ENCODE measurements around the gene RASIP1.
"Not testable (repeated sequence)": the region's sequence is repeated elsewhere in the genome, so short reads cannot be mapped to it uniquely, and the experiment has no call there.

The RASIP1 gene, protein sequence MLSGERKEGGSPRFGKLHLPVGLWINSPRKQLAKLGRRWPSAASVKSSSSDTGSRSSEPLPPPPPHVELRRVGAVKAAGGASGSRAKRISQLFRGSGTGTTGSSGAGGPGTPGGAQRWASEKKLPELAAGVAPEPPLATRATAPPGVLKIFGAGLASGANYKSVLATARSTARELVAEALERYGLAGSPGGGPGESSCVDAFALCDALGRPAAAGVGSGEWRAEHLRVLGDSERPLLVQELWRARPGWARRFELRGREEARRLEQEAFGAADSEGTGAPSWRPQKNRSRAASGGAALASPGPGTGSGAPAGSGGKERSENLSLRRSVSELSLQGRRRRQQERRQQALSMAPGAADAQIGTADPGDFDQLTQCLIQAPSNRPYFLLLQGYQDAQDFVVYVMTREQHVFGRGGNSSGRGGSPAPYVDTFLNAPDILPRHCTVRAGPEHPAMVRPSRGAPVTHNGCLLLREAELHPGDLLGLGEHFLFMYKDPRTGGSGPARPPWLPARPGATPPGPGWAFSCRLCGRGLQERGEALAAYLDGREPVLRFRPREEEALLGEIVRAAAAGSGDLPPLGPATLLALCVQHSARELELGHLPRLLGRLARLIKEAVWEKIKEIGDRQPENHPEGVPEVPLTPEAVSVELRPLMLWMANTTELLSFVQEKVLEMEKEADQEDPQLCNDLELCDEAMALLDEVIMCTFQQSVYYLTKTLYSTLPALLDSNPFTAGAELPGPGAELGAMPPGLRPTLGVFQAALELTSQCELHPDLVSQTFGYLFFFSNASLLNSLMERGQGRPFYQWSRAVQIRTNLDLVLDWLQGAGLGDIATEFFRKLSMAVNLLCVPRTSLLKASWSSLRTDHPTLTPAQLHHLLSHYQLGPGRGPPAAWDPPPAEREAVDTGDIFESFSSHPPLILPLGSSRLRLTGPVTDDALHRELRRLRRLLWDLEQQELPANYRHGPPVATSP

DNA sequence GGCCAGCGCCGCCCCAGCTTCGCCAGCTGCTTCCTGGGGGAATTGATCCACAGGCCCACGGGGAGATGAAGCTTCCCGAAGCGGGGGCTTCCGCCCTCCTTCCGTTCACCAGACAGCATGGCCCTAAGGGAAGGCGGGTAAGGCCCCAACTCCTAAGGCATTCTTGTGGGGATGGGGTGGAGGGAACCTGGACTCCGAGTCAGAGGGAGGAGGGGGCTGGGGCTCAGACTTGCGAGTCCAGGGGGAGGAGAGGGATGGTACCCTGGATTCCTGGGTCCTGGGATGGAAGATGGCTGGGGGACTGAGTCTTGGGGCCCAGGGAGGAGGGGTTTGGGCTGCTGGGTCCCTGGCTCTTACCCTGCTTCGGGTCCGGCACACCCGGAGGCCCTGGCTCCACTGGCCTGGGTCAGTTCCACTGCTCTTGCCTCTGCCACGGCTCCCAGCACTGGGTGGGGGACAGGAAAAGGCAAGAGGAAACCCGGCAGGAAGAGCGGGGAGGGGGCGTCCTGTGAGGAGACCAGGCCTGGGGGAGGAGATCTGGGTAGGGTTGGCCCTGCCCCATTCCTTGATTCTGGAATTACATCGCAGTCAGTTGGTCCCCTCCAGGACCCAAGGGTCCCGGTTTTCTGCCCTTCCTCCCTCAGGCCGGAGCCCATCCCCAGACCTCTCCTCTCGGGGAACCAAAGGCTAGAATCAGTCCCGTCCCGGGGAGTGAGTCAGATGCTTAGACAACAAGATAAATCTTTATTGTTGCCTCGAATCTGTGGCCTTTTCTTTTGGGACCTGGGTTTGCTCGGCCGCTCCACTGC is at the start of gene RASIP1:
TSS of gene RASIP1 (minus strand) at position 447 of the 809 bp plus-strand sequence. CDS start at position 119, 328 bp downstream.
- DNase-seq = no peak

DNA sequence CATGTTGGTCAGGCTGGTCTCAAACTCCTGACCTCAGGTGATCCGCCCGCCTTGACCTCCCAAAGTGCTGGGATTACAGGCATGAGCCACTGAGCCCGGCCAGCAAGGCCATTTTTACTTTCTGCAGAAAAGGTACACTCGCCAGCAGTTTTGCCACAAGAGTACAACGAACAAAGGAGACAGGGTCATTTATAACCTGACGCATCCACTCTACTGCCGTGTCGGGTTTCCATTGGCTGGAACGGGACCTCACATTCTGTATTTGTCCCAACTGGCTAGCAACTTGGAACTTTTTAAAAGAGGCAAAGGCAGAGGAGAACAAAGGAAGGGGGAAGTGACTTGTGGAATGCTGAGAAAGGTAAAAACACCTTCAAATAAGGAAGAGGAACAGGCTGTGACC is 46.9 kb upstream of the RASIP1 start:
- DNase-seq = not testable (repeated sequence)

DNA sequence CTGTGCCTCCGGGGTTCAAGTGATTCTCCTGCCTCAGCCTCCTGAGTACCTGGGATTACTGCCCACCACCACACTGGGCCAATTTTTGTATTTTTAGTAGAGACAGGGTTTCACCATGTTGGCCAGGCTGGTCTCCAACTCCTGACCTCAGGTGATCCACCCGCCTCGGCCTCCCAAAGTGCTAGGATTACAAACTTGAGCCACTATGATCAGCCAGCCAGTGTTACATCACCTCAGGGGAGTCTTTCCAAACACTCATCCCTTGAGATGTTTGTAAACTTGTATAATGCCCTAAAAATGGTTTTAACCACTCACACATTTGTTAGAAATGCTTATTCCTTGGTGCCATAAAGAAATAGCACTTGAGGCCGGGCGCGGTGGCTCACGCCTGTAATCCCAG is 46.0 kb upstream of the RASIP1 start:
- not testable (repeated sequence) for DNase-seq

DNA sequence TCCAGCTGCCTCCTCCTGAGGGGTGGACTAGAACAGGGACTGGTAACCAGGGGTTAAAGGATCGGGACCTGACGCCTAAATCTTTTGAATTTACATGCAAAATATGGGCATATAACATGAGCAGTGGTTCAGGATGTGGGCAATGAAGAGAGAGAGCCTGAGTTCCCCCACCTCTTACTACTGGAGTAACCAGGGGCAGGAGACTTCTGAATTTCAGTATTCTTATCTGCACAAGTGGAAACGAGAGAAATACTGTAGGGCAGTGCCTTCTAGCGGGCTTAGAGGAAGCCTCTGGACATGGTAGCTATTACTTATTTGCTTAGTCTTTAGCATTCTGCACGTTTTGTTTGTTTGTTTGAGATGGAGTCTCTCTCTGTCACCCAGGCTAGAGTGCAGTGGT is 44.1 kb upstream of the RASIP1 start:
- no peak for DNase-seq

DNA sequence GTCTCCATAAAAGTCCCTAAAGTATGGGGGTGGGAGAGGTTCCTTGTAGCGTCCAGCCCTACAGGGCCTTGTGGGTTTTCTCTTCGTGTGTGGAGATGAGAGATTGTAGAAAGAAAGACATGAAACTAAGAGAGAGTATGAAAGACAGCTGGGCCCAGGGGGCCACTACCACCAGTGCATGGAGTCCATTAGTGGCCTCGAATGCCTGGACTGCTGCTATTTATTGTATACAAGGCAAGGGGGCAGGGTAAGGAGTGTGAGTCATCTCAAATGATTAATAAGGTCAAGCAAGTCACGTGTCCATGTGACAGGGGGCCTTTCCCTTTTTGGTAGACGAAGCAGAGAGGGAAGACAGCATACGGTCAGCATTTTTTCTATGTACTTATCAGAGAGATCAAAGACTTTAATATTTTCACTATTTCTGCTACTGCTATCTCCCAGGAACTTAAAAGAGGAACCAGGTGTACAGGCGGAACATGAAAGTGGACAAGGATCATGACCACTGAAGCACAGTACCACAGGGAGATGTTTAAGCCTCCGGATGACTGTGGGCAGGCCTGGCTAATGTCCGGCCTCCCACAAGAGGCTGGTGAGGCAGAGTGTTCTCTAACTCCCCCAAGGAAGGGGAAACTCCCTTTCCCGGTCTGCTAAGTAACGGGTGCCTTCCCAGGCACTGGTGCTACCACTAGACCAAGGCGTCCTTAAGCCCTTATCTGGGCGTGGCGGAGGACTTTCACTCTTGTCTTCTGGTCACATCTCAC is 40.4 kb upstream of the RASIP1 start:
- DNase-seq = no peak

DNA sequence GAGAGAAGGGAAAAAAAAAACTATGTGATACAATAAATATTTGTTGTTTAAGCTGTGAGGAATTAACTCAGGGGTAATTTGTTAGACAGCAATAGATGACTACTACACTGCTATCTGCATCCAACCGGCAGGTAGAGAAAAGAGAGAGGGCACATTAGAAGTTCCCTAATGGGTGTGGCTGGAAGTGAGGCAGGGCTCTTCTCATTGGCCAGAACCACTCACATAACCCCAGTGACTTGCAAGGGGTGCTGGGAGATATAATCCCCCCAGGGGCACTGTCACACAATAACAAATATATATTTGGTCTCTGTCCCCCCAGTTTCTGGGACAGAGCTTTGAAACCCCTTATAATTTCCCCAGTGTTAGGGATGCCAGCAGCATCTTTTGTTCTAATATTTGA is 39.2 kb upstream of the RASIP1 start:
- no peak for DNase-seq

DNA sequence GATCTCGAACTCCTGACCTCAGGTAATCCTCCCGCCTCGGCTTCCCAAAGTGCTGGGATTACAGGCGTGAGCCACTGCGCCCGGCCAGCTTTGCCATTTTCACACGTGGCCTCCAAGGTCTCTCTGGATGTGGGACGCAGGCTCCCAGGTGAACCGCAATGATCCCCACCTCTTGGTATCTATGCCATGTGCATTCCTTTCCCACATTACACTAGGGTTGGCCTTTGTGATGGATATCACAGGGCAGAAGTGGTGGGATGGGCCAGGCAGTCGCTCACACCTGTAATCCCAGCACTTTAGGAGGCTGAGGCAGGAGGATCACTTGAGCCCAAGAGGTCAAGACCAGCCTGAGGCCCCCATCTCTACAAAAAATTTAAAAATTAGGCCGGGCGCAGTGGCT is 37.3 kb upstream of the RASIP1 start:
- no peak for DNase-seq

DNA sequence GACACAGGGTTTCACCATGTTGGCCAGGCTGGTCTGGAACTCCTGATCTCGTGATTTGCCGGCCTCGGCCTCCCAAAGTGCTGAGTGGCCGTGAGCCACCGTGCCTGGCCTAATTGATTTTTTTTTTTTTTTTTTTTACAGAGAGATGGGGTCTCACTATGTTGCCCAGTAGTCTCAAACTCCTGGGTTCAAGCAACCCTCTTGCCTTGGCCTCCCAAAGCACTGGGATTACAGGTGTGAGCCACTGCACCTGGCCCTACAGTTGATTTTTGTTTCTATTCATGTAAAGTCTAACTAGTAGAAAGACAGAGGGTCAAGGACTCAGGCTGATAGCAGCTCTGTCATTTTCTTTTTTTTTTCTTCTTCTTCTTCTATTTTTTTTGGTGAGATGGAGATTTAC is 36.7 kb upstream of the RASIP1 start:
- DNase-seq = no peak

DNA sequence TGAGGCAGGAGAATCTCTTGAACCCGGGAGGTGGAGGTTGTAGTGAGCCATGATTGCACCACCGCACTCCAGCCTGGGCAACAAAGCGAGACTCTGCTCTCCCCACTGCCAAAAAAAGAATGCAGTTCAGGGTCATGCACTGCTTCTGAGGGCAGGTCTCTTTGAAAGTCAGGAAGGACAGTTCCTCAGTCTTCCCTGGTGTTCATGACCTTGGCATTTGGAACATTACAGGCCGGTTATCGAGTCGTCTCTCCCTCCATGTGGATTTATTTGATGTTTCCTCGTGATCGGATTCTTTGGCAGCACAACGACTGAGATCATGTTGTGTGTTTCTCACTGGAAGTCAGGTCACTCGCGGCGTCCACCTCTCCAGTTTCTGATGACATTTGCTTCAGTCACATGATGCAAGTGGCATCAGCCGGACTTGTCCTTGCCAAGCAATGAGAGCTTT is 32.1 kb upstream of the RASIP1 start:
- DNase-seq = no peak

DNA sequence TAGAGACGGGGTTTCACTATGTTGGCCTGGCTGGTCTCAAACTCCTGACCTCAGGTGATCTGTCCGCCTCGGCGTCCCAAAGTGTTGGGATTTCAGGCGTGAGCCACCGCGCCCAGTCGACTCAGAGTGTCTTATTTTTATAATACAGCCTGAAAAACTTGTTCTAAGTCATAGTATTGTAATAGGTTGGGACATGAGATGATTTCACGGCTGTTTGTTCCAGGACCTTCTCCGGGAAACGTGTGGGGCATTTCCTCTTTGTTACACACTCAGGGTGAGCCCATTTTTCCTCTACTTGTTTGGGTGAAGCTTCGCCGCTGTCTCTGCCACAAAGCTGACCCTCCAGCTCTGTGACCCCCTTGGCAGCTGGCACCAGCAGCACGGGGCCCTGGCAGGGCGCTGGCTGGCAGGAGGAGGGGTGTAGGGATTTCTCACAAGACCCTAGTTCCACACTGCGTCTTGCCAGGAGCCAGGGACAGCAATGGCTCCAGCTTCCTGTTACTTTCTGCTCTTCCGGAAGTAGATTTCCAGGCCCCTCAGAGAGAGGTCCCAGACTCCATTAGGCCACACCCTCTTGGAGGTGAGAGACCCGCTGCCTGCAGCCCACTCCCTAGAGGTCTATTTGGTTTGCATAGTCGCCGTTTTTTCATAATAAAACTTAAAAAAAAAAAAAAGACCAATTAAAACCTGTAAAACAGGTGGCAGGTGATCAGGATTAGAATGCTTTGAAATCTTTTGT is 30.5 kb upstream of the RASIP1 start:
- no peak for DNase-seq

DNA sequence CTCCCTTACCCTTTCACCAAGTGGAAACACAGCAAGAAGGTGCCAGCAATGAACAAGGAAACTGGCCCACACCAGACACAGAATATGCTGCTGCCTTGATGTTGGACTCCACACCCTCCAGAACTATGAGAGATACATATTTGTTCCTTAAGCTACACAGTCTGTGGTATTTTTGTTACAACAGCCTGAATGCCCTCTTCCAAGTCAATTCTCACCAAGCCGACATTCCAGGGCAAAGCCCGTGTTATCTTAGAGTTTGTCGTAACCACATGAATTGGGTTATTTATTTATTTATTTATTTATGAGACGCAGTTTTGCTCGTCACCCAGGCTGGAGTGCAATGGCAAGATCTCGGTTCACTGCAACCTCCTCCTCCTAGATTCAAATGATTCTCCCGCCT is 29.9 kb upstream of the RASIP1 start:
- no peak for DNase-seq

DNA sequence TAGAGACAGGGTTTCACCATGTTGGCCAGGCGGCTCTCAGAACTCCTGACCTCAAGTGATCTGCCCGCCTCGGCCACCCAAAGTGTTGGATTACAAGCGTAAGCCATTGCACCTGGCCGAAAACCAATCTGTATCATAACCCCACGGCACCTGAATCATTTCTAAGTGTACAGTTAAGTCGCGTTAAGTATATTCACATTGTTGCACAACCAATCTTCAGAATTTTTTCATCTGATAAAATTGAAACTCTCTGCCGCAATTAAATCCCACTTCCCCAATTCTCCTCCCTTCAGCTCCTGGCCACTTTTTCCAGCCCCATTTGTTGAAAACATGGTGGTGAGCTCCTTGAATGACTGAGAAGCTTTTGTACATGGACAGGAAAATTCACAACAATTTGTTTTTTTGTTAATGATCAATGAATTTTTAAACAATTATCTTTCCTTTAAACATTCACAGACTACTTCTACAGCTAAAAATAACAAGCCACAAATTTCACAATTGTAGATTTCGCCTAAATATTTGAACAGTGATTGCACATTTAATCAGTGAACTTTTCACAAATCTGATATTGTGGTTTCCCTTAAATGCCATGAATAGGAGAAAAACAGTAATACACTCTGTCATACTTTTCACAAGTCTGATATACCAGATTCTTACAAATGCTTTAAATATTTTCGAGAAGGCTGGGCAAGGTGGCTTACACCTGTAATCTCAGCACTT is 28.7 kb upstream of the RASIP1 start:
- no peak for DNase-seq

DNA sequence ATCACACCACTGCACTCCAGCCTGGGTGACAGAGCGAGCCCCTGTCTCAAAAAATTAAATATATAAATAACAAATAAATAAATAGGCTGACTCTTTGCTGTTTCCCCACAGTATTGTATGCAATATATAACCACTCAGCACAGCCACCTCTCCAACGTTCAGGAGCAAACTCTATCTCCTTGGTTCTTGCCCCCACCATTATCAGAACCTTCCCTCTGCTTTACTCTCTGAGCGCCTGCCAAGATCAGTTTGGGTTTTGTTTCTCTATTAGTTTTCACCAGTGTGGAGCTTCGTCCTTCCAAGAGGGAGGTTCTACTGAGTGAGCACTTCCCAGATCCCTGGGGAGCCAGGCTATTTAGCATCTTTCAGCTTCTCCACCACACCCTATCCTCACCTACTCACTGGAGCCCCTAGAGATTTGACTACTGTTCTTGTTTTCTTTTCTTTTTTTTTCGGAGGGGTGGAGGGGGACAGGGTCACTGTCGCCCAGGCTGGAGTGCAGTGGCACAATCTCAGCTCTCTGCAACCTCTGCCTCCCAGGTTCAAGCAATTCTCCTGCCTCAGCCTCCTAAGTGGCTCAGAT is 27.9 kb upstream of the RASIP1 start:
- DNase-seq = not testable (repeated sequence)

DNA sequence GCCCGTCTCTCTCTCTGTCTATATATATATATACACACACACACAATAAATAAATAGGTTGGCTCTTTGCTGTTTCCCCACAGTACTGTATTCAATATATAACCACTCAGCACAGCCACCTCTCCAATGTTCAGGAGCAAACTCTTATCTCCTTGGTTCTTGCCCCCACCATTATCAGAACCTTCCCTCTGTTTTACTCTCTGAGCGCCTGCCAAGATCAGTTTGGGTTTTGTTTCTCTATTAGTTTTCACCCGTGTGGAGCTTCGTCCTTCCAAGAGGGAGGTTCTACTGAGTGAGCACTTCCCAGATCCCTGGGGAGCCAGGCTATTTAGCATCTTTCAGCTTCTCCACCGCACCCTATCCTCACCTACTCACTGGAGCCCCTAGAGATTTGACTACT is 25.4 kb upstream of the RASIP1 start:
- not testable (repeated sequence) for DNase-seq

DNA sequence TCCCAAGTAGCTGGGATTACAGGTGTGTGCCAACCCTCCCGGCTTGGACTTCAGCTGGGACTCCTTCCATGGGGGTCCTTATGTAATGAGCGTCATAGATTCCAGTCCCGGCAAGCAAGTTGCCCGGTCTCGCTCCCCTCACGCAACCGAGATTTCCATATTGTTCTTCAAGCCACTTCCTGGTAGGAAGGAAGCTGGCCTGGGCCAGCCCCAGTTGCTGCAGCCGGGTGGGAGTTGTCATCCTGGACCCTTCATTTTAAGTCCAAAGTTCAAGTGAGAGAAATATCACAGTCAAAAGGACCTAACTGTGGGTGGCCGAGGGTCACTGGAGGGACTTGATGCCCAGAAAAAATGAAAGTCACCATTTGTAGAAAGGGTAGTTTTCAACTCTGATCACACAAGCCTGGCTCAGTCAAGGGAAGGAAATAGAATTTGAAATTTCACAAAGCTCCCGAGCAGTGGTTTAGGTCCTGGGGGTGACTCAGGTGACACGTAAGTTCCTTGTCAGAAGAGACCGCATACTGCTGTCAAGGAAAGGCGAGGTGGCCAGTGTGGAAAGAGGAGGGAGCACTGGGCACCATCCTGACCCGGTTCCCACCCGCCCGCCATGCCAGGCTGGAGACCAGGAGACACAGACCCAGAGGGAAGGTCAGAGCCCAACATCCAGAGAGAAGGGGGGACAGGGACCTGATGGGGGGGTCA is 20.2 kb upstream of the RASIP1 start:
- no peak for DNase-seq

DNA sequence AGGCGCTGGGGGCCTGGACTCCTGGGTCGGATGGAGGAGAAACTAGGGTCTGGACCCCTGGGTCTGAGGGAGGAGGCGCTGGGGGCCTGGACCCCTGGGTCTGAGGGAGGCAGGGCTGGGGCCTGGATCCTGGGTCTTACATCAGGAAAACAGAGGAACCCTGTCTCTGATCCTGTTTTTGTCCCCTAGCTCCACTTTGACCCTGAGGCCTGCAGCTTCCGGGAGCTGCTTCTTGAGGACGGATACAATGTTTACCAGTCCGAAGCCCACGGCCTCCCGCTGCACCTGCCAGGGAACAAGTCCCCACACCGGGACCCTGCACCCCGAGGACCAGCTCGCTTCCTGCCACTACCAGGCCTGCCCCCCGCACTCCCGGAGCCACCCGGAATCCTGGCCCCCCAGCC is 17.3 kb upstream of the RASIP1 start:
- no peak for DNase-seq

DNA sequence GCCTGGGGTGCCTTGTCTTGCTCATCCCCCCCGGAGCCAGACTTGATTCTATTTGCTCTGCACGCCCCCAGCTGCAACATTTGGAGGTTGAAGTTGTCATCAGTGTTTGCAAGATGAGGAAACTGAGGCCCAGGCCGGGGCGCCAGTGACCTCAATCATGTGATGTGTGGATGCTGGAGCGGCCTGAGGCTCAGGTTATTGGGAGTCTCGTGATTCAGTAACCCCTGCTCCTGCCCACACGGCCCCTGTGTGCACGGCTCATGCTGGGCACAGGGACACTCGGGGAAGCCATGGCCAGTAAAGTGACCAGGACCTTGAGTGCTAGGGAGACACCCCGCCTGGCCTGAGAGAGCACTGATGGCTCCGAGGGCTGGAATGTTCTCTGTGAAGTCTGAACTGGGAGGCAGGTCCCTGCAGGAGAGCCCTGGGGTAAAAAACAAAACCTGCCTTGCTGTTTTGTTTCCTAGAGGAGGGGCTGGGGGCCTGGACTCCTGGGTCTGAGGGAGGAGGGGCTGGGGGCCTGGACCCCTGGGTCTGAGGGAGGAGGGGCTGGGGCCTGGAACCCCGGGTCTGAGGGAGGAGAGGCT is 16.8 kb upstream of the RASIP1 start:
- no peak for DNase-seq

DNA sequence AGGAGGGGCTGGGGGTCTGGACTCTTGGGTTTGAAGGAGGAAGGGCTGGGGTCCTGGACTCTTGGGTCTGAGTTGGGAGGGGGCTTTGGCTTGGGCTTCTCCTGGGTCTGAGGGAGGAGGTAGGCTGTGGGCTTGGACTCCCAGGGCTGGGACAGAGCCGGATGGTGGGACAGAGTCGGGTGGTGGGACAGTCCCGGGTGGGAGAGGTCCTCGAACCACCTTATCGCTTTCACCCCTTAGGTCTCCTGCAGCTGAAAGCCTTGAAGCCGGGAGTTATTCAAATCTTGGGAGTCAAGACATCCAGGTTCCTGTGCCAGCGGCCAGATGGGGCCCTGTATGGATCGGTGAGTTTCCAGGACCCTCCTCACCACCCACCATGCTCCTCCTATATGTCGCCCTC is 16.3 kb upstream of the RASIP1 start:
- DNase-seq = no peak

DNA sequence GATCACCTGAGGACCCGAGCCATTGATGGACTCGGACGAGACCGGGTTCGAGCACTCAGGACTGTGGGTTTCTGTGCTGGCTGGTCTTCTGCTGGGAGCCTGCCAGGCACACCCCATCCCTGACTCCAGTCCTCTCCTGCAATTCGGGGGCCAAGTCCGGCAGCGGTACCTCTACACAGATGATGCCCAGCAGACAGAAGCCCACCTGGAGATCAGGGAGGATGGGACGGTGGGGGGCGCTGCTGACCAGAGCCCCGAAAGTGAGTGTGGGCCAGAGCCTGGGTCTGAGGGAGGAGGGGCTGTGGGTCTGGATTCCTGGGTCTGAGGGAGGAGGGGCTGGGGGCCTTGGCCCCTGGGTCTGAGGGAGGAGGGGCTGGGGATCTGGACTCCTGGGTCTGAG is 15.8 kb upstream of the RASIP1 start:
- DNase-seq = no peak

Measured in activated CD4-positive, alpha-beta T cell treated with anti-CD3 and anti-CD28 coated beads, Interleukin-2, amount 50 U/mL, for 4 hours (primary cell).